K562 (cell line): ENCODE measurements around the gene COL6A2. TPM values are rescaled to one million over a fixed set of nuclear protein-coding genes. Genes with fewer than 3 reads are reported as not detected.
"Not testable (repeated sequence)": the region's sequence is repeated elsewhere in the genome, so short reads cannot be mapped to it uniquely, and the experiment has no call there.

Source experiments
- ATAC-seq: fragments of 200-7000 bp; cut with Tn5 transposase; 3 replicates; pipeline ENCODE4 v1.9.1; 2020; ENCODE audit warnings: moderate library complexity
- BruUV-seq: library from RNA; stranded (reverse); fragments of 400-500 nt; replicated peaks from 2 replicates; lab custom pipeline; 2021; lab: Mats Ljungman, UMichigan
- CTCF ChIA-PET: fragments of 300-600 bp; formaldehyde crosslinking; extraction: SDS; loops from one replicate; lab custom pipeline; 2021; ENCODE audit warnings: low intra/inter-chr PET ratio; lab: Yijun Ruan, JAX
- POLR2A ChIA-PET: fragments of 300-600, 350-650 bp; sonication (Branson Sonifier 250); formaldehyde crosslinking; extraction: SDS; loops from one replicate; lab custom pipeline; 2021; ENCODE audit warnings: antibody characterized with exemption, inconsistent platforms; lab: Yijun Ruan, JAX
- DNase-seq, 4 experiments: peaks; one replicate each; pipeline versions ENCODE4 v3.0.0 to v3.0.0-alpha.2; 2011 to 2018; ENCODE audit warnings: low spot score in 3 of 4, mixed read lengths in 3 of 4; ENCODE audit errors: extremely low read depth in 1 of 4
- FAIRE-seq: peaks from 2 replicates; lab custom pipeline; 2011; peaks lifted over from hg19 to GRCh38; lab: Jason Lieb, UNC
- H2AFZ ChIP-seq: 2 replicates; pipeline ENCODE4 v1.6.0; 2011; ENCODE audit warnings: low read depth, low read length, control low read depth, inconsistent platforms
- H3K27ac ChIP-seq: fragments of 200-600 bp; 3 replicates; pipeline ENCODE4 v1.8.0; 2011; ENCODE audit warnings: low read depth, mild to moderate bottlenecking, control low read depth, inconsistent platforms, low read length, moderate library complexity, mixed read lengths; ENCODE audit errors: extremely low read depth
- H3K27me3 ChIP-seq, 2 experiments: fragments of 300-600 bp in 1 of 2; 2 replicates in 1 of 2; 3 replicates in 1 of 2; pipeline versions ENCODE4 v1.6.0 to v1.8.0; 2011; ENCODE audit warnings: inconsistent platforms in 2 of 2, low read length in 2 of 2, mild to moderate bottlenecking in 1 of 2, mixed read lengths in 1 of 2, moderate library complexity in 1 of 2; ENCODE audit not compliant: control insufficient read depth in 2 of 2, insufficient read depth in 2 of 2
- H3K36me3 ChIP-seq: fragments of 300-600 bp; 3 replicates; pipeline ENCODE4 v1.8.0; 2011; ENCODE audit warnings: mild to moderate bottlenecking, low read length, inconsistent platforms; ENCODE audit not compliant: control insufficient read depth, insufficient read depth
- H3K4me1 ChIP-seq, 2 experiments: fragments of 200-600 bp in 1 of 2; replicated peaks in 1 of 2; 2 replicates in 1 of 2; 3 replicates in 1 of 2; pipeline versions ENCODE4 v1.5.1 to v1.8.0; 2011; ENCODE audit warnings: inconsistent platforms in 2 of 2, low read length in 2 of 2, mild to moderate bottlenecking in 1 of 2, mixed read lengths in 1 of 2, moderate library complexity in 1 of 2; ENCODE audit not compliant: control insufficient read depth in 2 of 2, insufficient read depth in 2 of 2
- H3K4me2 ChIP-seq: 2 replicates; pipeline ENCODE4 v1.6.1; 2011; ENCODE audit warnings: low read length, control low read depth, inconsistent platforms, mixed read lengths; ENCODE audit not compliant: insufficient read depth
- H3K4me3 ChIP-seq: fragments of 200-600 bp; sonication (generic), shearing (Covaris generic); 2 replicates; pipeline ENCODE4 v1.5.1; 2016; ENCODE audit warnings: control low read depth, inconsistent platforms
- H3K79me2 ChIP-seq: fragments of 200-600 bp; 3 replicates; pipeline ENCODE4 v1.8.0; 2011; ENCODE audit warnings: low read length, inconsistent platforms; ENCODE audit not compliant: control insufficient read depth, insufficient read depth
- H3K9ac ChIP-seq, 2 experiments: 2 replicates each; pipeline versions ENCODE4 v1.6.0 to v1.6.1; 2011; ENCODE audit warnings: low read depth in 2 of 2, low read length in 2 of 2, control low read depth in 1 of 2, inconsistent platforms in 1 of 2, mild to moderate bottlenecking in 1 of 2, mixed read lengths in 1 of 2; ENCODE audit not compliant: insufficient read depth in 1 of 2
- H3K9me1 ChIP-seq: one replicate; pipeline ENCODE4 v1.6.0; 2011; ENCODE audit warnings: inconsistent platforms, mild to moderate bottlenecking, low read length, moderate library complexity; ENCODE audit not compliant: control insufficient read depth, insufficient read depth
- H3K9me3 ChIP-seq: replicated peaks from 2 replicates; pipeline ENCODE4 v1.5.1; 2011; ENCODE audit warnings: low read depth, low read length, inconsistent platforms; ENCODE audit not compliant: control insufficient read depth, insufficient read depth
- H4K20me1 ChIP-seq: replicated peaks from 2 replicates; pipeline ENCODE4 v1.6.1; 2011; ENCODE audit warnings: low read length, inconsistent platforms, mixed read lengths; ENCODE audit not compliant: control insufficient read depth, insufficient read depth
- MYC ChIP-seq, 2 experiments: fragments of 250-450 bp in 1 of 2; sonication (Bioruptor Pico) in 1 of 2; IDR thresholded peaks; 2 replicates each; pipeline versions ENCODE4 v1.5.1 to v1.6.1; 2012 to 2021; ENCODE audit warnings: low read depth in 2 of 2, borderline replicate concordance in 1 of 2, improper control_type of control experiment in 1 of 2, low read length in 1 of 2, mild to moderate bottlenecking in 1 of 2, moderate library complexity in 1 of 2
- SMARCB1 ChIP-seq: IDR thresholded peaks from 2 replicates; pipeline ENCODE4 v1.6.1; 2011; ENCODE audit warnings: improper control_type of control experiment, low read depth; ENCODE audit not compliant: insufficient read length
- ZNF146 ChIP-seq: IDR thresholded peaks from one replicate; pipeline ENCODE4 v1.6.1; 2018; ENCODE audit warnings: missing compliant biosample characterization; ENCODE audit not compliant: unreplicated experiment
- ZNF583 ChIP-seq: fragments of 250-450 bp; sonication (Bioruptor Pico); IDR thresholded peaks from 2 replicates; pipeline ENCODE4 v1.4.0; 2020
- WGBS: fragments of 100-300 bp; shearing (Covaris generic); methylation state at CpG from one replicate; pipeline ENCODE4 v1.1.6; 2016; ENCODE audit warnings: low coverage, mixed read lengths; ENCODE audit not compliant: insufficient coverage; ENCODE audit errors: missing lambda C conversion rate; 5-methylcytosine and 5-hydroxymethylcytosine counted together
- in situ Hi-C: fragments of 300-500 bp; cut with MboI; formaldehyde crosslinking; loops from 4 replicates; pipeline ENCODE4 v1.15.0; 2018; ENCODE audit warnings: inconsistent platforms, mixed read lengths
- intact Hi-C: fragments of 100-400 bp; cut with micrococcal nuclease; formaldehyde crosslinking; loops from 2 replicates; pipeline ENCODE4 v1.14.2; 2022
- polyA plus RNA-seq, 8 experiments: library from polyadenylated mRNA; depleted of rRNA in 4 of 8; stranded (reverse) in 5 of 8; unstranded in 3 of 8; fragments of >200 nt; fragmentation: Nextera tagmentation in 2 of 8; fragmentation: Illumina TruSeq in 1 of 8; extraction: Ambion mirVana in 2 of 8; extraction: Trizol in 1 of 8; gene quantifications; 2 replicates each; pipeline versions ENCODE4 v1.2.1 to v1.2.3, GENCODE V29; 2011 to 2014; ENCODE audit warnings: inconsistent platforms in 1 of 8, missing spikeins in 1 of 8
- total RNA-seq, 7 experiments: library from RNA; depleted of rRNA in 6 of 7; stranded (reverse); fragments of >200 nt in 6 of 7; fragmentation: Illumina TruSeq in 2 of 7; extraction: Trizol in 2 of 7; gene quantifications; 2 replicates each; pipeline versions ENCODE4 v1.2.1 to v1.2.3, GENCODE V29; 2011 to 2021; ENCODE audit warnings: low replicate concordance in 1 of 7
- TF ChIP-seq, protein P1 (sequence below), 2 experiments: IDR thresholded peaks; 2 replicates each; pipeline ENCODE4 v1.6.1; 2011; ENCODE audit warnings: borderline replicate concordance in 1 of 2, control low read depth in 1 of 2, low read depth in 1 of 2, low read length in 1 of 2, mild to moderate bottlenecking in 1 of 2, mixed read lengths in 1 of 2, moderate library complexity in 1 of 2; ENCODE audit not compliant: insufficient read depth in 1 of 2, insufficient read length in 1 of 2, poor library complexity in 1 of 2, severe bottlenecking in 1 of 2; ENCODE audit errors: extremely low read depth in 1 of 2

COL6A2 gene
- total and polyA plus RNA-seq, 9 of the 15 experiments (the other 6 are each of a cell fraction or from before 2014, with no cell fraction given): 0.07 to 1.1 (median 0.24) TPM; not detected in 3

DNA sequence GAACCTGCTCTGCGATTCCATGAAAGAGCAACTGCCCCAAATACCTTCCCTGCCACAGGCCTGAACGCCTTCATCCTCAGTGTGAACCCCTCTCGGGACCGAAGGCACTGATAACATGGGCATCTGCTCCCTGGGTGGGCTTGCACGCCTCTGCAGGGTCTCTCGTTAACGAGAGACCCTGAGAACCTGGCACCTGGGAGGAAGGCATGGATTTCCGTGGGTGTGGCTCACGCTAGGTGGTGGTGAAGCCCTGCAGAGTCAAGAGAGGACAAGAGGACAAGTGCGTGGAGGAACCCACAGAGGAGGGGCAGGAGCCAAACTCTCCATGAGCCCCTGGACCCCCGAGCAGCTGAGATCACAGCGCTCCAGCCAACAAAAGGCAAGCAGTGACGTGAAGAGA is 26.8 kb upstream of the COL6A2 start (continued):
- TF ChIP-seq MYC (IDR thresholded peaks at IDR 0.05; ENCODE audit: low read depth, low read length) (no peak), MYC (CRISPR knock-in tag; IDR thresholded peaks at IDR 0.05; ENCODE audit: borderline replicate concordance, low read depth) (no peak), ZNF583 (CRISPR knock-in tag) (no peak), SMARCB1 (no peak)
- TF ChIP-seq, protein P1, sequence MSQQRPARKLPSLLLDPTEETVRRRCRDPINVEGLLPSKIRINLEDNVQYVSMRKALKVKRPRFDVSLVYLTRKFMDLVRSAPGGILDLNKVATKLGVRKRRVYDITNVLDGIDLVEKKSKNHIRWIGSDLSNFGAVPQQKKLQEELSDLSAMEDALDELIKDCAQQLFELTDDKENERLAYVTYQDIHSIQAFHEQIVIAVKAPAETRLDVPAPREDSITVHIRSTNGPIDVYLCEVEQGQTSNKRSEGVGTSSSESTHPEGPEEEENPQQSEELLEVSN (IDR thresholded peaks at IDR 0.05; ENCODE audit: borderline replicate concordance in 1 of 2, extremely low read depth in 1 of 2, insufficient read depth in 1 of 2, insufficient read length in 1 of 2, low read depth in 1 of 2, low read length in 1 of 2, poor library complexity in 1 of 2, severe bottlenecking in 1 of 2): no peak

DNA sequence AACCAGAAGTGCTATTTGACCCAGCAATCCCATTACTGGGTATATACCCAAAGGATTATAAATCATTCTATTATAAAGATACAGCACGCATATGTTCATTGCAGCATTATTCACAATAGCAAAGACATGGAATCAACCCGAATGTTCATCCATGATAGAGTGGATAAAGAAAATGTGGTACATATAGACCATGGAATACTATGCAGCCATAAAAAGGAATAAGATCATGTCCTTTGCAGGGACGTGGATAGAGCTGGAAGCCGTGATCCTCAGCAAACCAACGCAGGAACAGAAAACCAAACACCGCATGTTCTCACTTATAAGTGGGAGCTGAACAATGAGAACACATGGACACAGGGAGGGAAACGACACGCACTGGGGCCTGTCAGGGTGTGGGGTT is 21.2 kb upstream of the COL6A2 start:
- in situ Hi-C loops, FAIRE-seq: not testable (repeated sequence)

More for the DNA sequence above, 21.2 kb upstream of the COL6A2 start:
- TF ChIP-seq ZNF146 (CRISPR knock-in tag): peak; percentile 22
- CTCF ChIA-PET, H3K27ac ChIP-seq, H3K4me2 ChIP-seq, H3K4me3 ChIP-seq, H4K20me1 ChIP-seq, ATAC-seq, H3K9me1 ChIP-seq, intact Hi-C loops, BruUV-seq, H3K9me3 ChIP-seq, POLR2A ChIA-PET, H3K9ac ChIP-seq, H3K36me3 ChIP-seq, H2AFZ ChIP-seq, DNase-seq, H3K79me2 ChIP-seq: not testable (repeated sequence)
- under 1% methylated on average over 8 of the region's 8 CpGs for WGBS
- Histone ChIP-seq H3K27me3 (peaks cover 35 to 53% of the 10 kb centered on the region in 2 experiments; a peak in 4 of 5 replicates), H3K4me1 (peaks cover 0 to 15% of the 10 kb centered on the region in 2 experiments; a peak in 1 of 5 replicates)
